Activated T-cell treated with anti-CD3 and anti-CD28 coated beads, Interleukin-2, amount 50 U/mL, for 24 hours (primary cell): ENCODE measurements around the gene C14orf93.
"Not testable (repeated sequence)": the region's sequence is repeated elsewhere in the genome, so short reads cannot be mapped to it uniquely, and the experiment has no call there.

Experiments
- DNase-seq: peaks from one replicate; pipeline ENCODE4 v3.0.0-alpha.2; 2020
- H3K27ac Mint-ChIP-seq: 2 replicates; pipeline ENCODE4 v1.8.0; 2020; ENCODE audit warnings: mild to moderate bottlenecking, mixed read lengths
- H3K27me3 Mint-ChIP-seq: 2 replicates; pipeline ENCODE4 v1.8.0; 2020; ENCODE audit warnings: mixed read lengths
- H3K36me3 Mint-ChIP-seq: 2 replicates; pipeline ENCODE4 v1.8.0; 2020; ENCODE audit warnings: low read depth, mixed read lengths
- H3K4me1 Mint-ChIP-seq: 2 replicates; pipeline ENCODE4 v1.8.0; 2020; ENCODE audit warnings: low read depth, mixed read lengths
- H3K4me3 Mint-ChIP-seq: 2 replicates; pipeline ENCODE4 v1.8.0; 2020; ENCODE audit warnings: mild to moderate bottlenecking, moderate library complexity, mixed read lengths
- H3K9me3 Mint-ChIP-seq: 2 replicates; pipeline ENCODE4 v1.8.0; 2020; ENCODE audit warnings: mixed read lengths

Gene C14orf93

GRCh38 chr14:22965916-22966782 lies 43.8 kb downstream of the C14orf93 start:
- H3K36me3 Mint-ChIP-seq, H3K4me1 Mint-ChIP-seq, H3K9me3 Mint-ChIP-seq, H3K27me3 Mint-ChIP-seq, H3K27ac Mint-ChIP-seq, DNase-seq, H3K4me3 Mint-ChIP-seq: not testable (repeated sequence)

GRCh38 chr14:22962061-22962676 lies 47.8 kb downstream of the C14orf93 start:
- Mint-ChIP-seq H3K4me3 (no peak overlapping the region), H3K27me3 (no peaks in the 10 kb centered on the region), H3K36me3 (no peaks in the 10 kb centered on the region), H3K9me3 (no peaks in the 10 kb centered on the region), H3K27ac (no peak overlapping the region), H3K4me1 (peaks cover 5% of the 10 kb centered on the region)
- no peak for DNase-seq

- Mint-ChIP-seq H3K4me3 (peak overlapping the region; percentile 93), H3K36me3 (peaks cover 47% of the 10 kb centered on the region), H3K27ac (peak overlapping the region; percentile 92), H3K27me3 (no peaks in the 10 kb centered on the region), H3K9me3 (no peaks in the 10 kb centered on the region), H3K4me1 (peaks cover 23% of the 10 kb centered on the region)
- no peak for DNase-seq
Measured at GRCh38 chr14:22955702-22956569, 54.0 kb downstream of the C14orf93 start.

GRCh38 chr14:22952418-22952817 lies 57.5 kb downstream of the C14orf93 start:
- DNase-seq = no peak
- H3K27ac Mint-ChIP-seq = no peak overlapping the region
- peaks cover 23% of the 10 kb centered on the region for H3K4me1 Mint-ChIP-seq
- H3K27me3 Mint-ChIP-seq = no peaks in the 10 kb centered on the region
- peaks cover 79% of the 10 kb centered on the region for H3K36me3 Mint-ChIP-seq
- H3K9me3 Mint-ChIP-seq = no peaks in the 10 kb centered on the region
- no peak overlapping the region for H3K4me3 Mint-ChIP-seq

GRCh38 chr14:22951795-22952194 lies 58.1 kb downstream of the C14orf93 start:
- peaks cover 18% of the 10 kb centered on the region for H3K4me1 Mint-ChIP-seq
- H3K4me3 Mint-ChIP-seq, DNase-seq, H3K9me3 Mint-ChIP-seq, H3K27ac Mint-ChIP-seq, H3K27me3 Mint-ChIP-seq: not testable (repeated sequence)
- peaks cover 85% of the 10 kb centered on the region for H3K36me3 Mint-ChIP-seq

- H3K9me3 Mint-ChIP-seq = no peaks in the 10 kb centered on the region
- no peak overlapping the region for H3K4me3 Mint-ChIP-seq
- peaks cover 82% of the 10 kb centered on the region for H3K36me3 Mint-ChIP-seq
- H3K27me3 Mint-ChIP-seq = no peaks in the 10 kb centered on the region
- H3K4me1 Mint-ChIP-seq = peaks cover 3% of the 10 kb centered on the region
- no peak overlapping the region for H3K27ac Mint-ChIP-seq
- no peak for DNase-seq
Measured at GRCh38 chr14:22945642-22946041, 64.3 kb downstream of the C14orf93 start.

- H3K36me3 Mint-ChIP-seq = peaks cover 46% of the 10 kb centered on the region
- DNase-seq = no peak
- no peaks in the 10 kb centered on the region for H3K4me1 Mint-ChIP-seq
- H3K9me3 Mint-ChIP-seq = no peaks in the 10 kb centered on the region
- H3K4me3 Mint-ChIP-seq = no peak overlapping the region
- no peaks in the 10 kb centered on the region for H3K27me3 Mint-ChIP-seq
- H3K27ac Mint-ChIP-seq = no peak overlapping the region
Measured at GRCh38 chr14:22939684-22940083, 70.3 kb downstream of the C14orf93 start.
